ENCODE measurements around the gene OR52N4. TPM values are rescaled to one million over a fixed set of nuclear protein-coding genes. Genes with fewer than 3 reads are reported as not detected.

Gene OR52N4
- total and polyA plus RNA-seq, 2 of the 4 experiments (the other 2 are of a cell fraction) = not detected

DNA sequence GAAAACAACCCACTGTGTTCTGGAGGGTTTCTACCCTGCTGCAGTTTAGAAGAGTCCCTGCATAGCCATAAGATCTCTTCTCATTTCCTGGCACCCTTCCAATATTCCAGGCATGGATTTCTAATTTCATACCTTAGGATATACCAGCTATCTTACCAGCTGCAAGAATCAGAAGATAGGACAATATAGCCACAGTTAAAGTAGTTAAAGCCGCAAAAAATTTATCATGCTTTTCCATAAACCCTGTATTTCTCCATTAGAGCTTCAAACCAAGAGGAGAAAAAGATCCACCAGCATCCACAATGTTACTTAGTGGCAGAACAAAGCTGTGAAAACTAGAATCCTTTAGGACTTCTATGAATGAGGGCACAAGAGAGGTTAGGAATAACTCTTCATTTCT is 26.4 kb upstream of the OR52N4 start:
- intact Hi-C loops (cut with micrococcal nuclease) (no loop called here), dilution Hi-C loops (cut with HindIII; ENCODE audit: low sequenced_read_pairs, unreplicated experiment) (no loop called here), in situ Hi-C loops (cut with MboI; ENCODE audit: low sequenced_read_pairs) (no loop called here)
- H2AK9ac ChIP-seq (replicated peaks; ENCODE audit: low read depth, low read length, poor library complexity) = no peak overlapping the region
- POLR2A ChIA-PET (ENCODE audit: unreplicated experiment) = no interaction called here
- H3K18ac ChIP-seq (ENCODE audit: low read depth, low read length) = no peak overlapping the region
- H3K23ac ChIP-seq (ENCODE audit: low read depth, low read length) = no peak overlapping the region
- H3K9me3 ChIP-seq (ENCODE audit: control insufficient read depth, insufficient read depth, low read length) = no peaks in the 10 kb centered on the region
- H3K27me3 ChIP-seq (ENCODE audit: control insufficient read depth, insufficient read depth, low read length) = no peaks in the 10 kb centered on the region; the same call in none of the 2 replicates
- H2BK20ac ChIP-seq (ENCODE audit: low read depth, low read length) = no peak overlapping the region
- ATAC-seq (ENCODE audit: low read depth) (no peak), DNase-seq (no peak)
- H4K20me1 ChIP-seq (ENCODE audit: insufficient read depth, low read length) = no peaks in the 10 kb centered on the region
- no peaks in the 10 kb centered on the region for H3K4me1 ChIP-seq (ENCODE audit: control insufficient read depth, insufficient read depth, low read length)
- CTCF ChIA-PET = interaction anchor here (0.6 to 1.0 kb wide), 2 partner anchors 62 to 155 kb away, joined by 3 read pairs; no protein-coding TSS in a partner anchor
- H2AFZ ChIP-seq (replicated peaks; ENCODE audit: low read length, poor library complexity) = no peak overlapping the region
- no peak overlapping the region for H3K27ac ChIP-seq (ENCODE audit: insufficient read depth, low read length)
- no peak overlapping the region for H3K4me2 ChIP-seq (ENCODE audit: low read depth, low read length)
- no CpG with 5 or more reads among the region's 1 CpG for WGBS, 2 experiments (ENCODE audit: extremely low coverage in 2 of 2, insufficient read length in 1 of 2)
- H3K14ac ChIP-seq (replicated peaks; ENCODE audit: low read depth, low read length) = no peak overlapping the region
- no peak overlapping the region for H3K56ac ChIP-seq (ENCODE audit: extremely low read depth, insufficient read depth, low read length)
- H4K8ac ChIP-seq (ENCODE audit: low read depth in 2 of 2, low read length in 2 of 2) = no peak overlapping the region
- H2AK5ac ChIP-seq (ENCODE audit: low read depth, low read length) = no peak overlapping the region
- H2BK120ac ChIP-seq (ENCODE audit: low read depth, low read length) = no peak overlapping the region
- H3K9me1 ChIP-seq (ENCODE audit: insufficient read depth, low read length) = no peaks in the 10 kb centered on the region
- BruUV-seq (replicated peaks) = no TSS peak
- TF ChIP-seq MAFK (IDR thresholded peaks at IDR 0.05; ENCODE audit: low read depth, low read length) (no peak), RCOR1 (IDR thresholded peaks at IDR 0.05; ENCODE audit: insufficient replicate concordance, low read length) (no peak), NFE2L2 (IDR thresholded peaks at IDR 0.05; ENCODE audit: low read depth, low read length) (no peak), MAZ (IDR thresholded peaks at IDR 0.05; ENCODE audit: borderline replicate concordance, low read depth, low read length) (no peak), CTCF (conservative IDR thresholded peaks at IDR 0.05; ENCODE audit: low read depth, low read length) (no peak), CEBPB (IDR thresholded peaks at IDR 0.05; ENCODE audit: low read depth, low read length) (no peak)
- no peaks in the 10 kb centered on the region for H3K36me3 ChIP-seq (ENCODE audit: control insufficient read depth, insufficient read depth, low read length)
- H3K4ac ChIP-seq (ENCODE audit: low read depth, low read length) = no peak overlapping the region
- no peak overlapping the region for H4K5ac ChIP-seq (ENCODE audit: low read depth, low read length)
- H2BK15ac ChIP-seq (ENCODE audit: low read depth, low read length) = no peak overlapping the region
- no peak overlapping the region for H4K91ac ChIP-seq (ENCODE audit: insufficient read depth, low read depth, low read length)
- H3K79me1 ChIP-seq (ENCODE audit: low read depth in 1 of 2, low read length in 2 of 2) = no peaks in the 10 kb centered on the region
- H3K9ac ChIP-seq (ENCODE audit: low read depth, low read length) = no peak overlapping the region
- no peak overlapping the region for H3K4me3 ChIP-seq (ENCODE audit: insufficient read depth, low read depth, low read length)
- H2BK5ac ChIP-seq (ENCODE audit: low read depth, low read length, poor library complexity, severe bottlenecking) = no peak overlapping the region

Measured in IMR-90 (cell line).